Calu3 (cell line): ENCODE results near the gene PLD4. TPM values are rescaled to one million over a fixed set of nuclear protein-coding genes. Genes with fewer than 3 reads are reported as not detected.
"Not testable (repeated sequence)": the region's sequence is repeated elsewhere in the genome, so short reads cannot be mapped to it uniquely, and the experiment has no call there.

Experiments
- BruUV-seq: library from RNA; stranded (reverse); fragments of 400-500 nt; replicated peaks from 2 replicates; lab custom pipeline; 2021; lab: Mats Ljungman, UMichigan
- CTCF ChIA-PET: fragments of 300-600 bp; sonication (Branson Sonifier 250); formaldehyde crosslinking; loops from one replicate; lab custom pipeline; 2022; ENCODE audit warnings: antibody characterized with exemption; lab: Charles Lee
- DNase-seq: peaks from one replicate; pipeline ENCODE4 v3.0.0; 2022
- H3K27ac Mint-ChIP-seq: one replicate; pipeline ENCODE4 v1.8.0; 2022; ENCODE audit warnings: mixed read lengths; ENCODE audit not compliant: unreplicated experiment
- H3K27me3 Mint-ChIP-seq: one replicate; pipeline ENCODE4 v1.8.0; 2022; ENCODE audit warnings: mixed read lengths; ENCODE audit not compliant: unreplicated experiment
- H3K36me3 Mint-ChIP-seq: one replicate; pipeline ENCODE4 v1.8.0; 2022; ENCODE audit warnings: mild to moderate bottlenecking, moderate library complexity, mixed read lengths; ENCODE audit not compliant: insufficient read depth, unreplicated experiment
- H3K4me1 Mint-ChIP-seq: one replicate; pipeline ENCODE4 v1.8.0; 2022; ENCODE audit warnings: mild to moderate bottlenecking, low read depth, mixed read lengths; ENCODE audit not compliant: unreplicated experiment
- H3K4me3 Mint-ChIP-seq: one replicate; pipeline ENCODE4 v1.8.0; 2022; ENCODE audit warnings: mild to moderate bottlenecking, low read depth, moderate library complexity, mixed read lengths; ENCODE audit not compliant: unreplicated experiment
- H3K9me3 Mint-ChIP-seq: one replicate; pipeline ENCODE4 v1.8.0; 2022; ENCODE audit warnings: low read depth, mixed read lengths; ENCODE audit not compliant: unreplicated experiment
- intact Hi-C: fragments of 100-400 bp; cut with micrococcal nuclease; formaldehyde crosslinking; loops from one replicate; pipeline ENCODE4 v1.10.0; 2022; ENCODE audit not compliant: unreplicated experiment
- total RNA-seq: library from RNA; stranded (reverse); gene quantifications from 2 replicates; pipeline ENCODE4 v1.2.3, GENCODE V29; 2022
- TF ChIP-seq, protein P1 (sequence below): fragments of 200-600 bp; IDR thresholded peaks from one replicate; pipeline ENCODE4 v1.8.0; 2022; ENCODE audit warnings: antibody characterized with exemption; ENCODE audit not compliant: unreplicated experiment

The PLD4 gene
- total RNA-seq, 1 experiment from 2014 or later: 0.09 TPM

DNA sequence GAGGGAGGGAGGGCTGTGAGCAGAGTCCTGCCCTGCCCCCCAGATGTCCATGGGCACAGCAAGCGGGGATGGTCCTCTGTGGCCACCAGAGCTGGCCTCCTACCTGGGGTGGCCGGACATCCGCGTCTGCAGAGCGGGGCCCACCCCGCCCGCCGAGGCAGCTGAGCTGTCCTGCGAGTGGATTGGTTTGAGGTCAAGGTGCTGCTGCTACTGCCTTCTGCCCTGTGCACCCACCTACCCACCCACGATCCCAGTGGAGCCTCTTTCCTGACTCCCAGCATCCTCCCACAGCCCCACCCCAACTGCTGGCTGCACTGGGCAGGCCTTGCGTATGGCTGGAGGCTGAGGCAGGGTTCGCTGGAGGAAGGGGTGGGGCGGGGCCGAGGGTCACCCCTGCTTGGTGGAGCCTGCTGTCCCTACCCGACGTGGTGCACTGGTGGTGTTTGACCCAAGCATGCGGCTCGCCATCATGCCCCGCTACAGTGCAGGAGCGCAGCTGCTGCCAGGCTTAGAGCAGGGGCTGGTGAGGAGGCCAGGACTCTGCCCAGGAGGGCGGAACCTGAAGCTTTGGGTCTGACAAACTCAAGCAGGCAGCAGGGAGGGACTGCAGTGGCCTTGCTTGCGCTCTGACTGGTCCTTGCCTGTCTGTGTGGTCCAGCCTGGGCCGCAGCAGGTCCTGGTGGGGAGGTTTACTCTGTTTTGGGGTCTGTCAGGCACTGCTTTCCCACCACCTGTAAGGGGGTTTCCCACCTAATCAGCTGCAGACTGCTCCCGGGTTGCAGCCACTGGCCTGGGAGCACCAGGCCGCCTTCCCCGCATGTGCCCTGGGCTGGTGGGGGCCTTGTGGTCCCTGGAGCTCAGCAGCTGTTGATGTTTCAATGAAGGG lies 35.9 kb upstream of the PLD4 start:
- H3K27ac Mint-ChIP-seq: no peak overlapping the region
- no peaks in the 10 kb centered on the region for H3K27me3 Mint-ChIP-seq
- CTCF ChIA-PET: interaction anchor here (0.6 kb wide), 1 partner anchor 647 kb away, joined by 6 read pairs; no protein-coding TSS in a partner anchor
- TF ChIP-seq, protein P1, sequence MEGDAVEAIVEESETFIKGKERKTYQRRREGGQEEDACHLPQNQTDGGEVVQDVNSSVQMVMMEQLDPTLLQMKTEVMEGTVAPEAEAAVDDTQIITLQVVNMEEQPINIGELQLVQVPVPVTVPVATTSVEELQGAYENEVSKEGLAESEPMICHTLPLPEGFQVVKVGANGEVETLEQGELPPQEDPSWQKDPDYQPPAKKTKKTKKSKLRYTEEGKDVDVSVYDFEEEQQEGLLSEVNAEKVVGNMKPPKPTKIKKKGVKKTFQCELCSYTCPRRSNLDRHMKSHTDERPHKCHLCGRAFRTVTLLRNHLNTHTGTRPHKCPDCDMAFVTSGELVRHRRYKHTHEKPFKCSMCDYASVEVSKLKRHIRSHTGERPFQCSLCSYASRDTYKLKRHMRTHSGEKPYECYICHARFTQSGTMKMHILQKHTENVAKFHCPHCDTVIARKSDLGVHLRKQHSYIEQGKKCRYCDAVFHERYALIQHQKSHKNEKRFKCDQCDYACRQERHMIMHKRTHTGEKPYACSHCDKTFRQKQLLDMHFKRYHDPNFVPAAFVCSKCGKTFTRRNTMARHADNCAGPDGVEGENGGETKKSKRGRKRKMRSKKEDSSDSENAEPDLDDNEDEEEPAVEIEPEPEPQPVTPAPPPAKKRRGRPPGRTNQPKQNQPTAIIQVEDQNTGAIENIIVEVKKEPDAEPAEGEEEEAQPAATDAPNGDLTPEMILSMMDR: no peak
- BruUV-seq: no TSS peak
- no peak for DNase-seq
- no peak overlapping the region for H3K4me3 Mint-ChIP-seq
- H3K9me3 Mint-ChIP-seq: no peaks in the 10 kb centered on the region
- no peaks in the 10 kb centered on the region for H3K4me1 Mint-ChIP-seq
- intact Hi-C loops: no loop called here
- peaks cover 20% of the 10 kb centered on the region for H3K36me3 Mint-ChIP-seq

DNA sequence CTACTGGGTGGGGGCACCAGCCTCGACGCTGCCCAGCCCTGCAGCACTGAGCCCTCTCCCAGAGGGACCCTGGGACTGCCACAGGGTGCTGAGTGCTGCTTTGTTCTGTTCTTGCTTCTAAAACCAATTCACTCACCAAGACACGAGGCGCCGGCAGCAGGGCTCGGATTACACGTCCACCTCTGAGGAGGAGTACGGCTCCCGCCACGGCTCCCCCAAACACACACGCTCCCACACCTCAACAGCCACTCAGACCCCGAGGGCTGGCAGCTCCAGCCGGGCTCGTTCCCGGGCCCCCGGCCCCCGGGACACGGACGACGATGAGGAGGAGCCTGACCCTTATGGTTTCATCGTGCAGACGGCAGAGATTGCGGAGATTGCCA lies 35.3 kb upstream of the PLD4 start:
- CTCF ChIA-PET: interaction anchor here (0.6 kb wide), 1 partner anchor 648 kb away, joined by 6 read pairs; no protein-coding TSS in a partner anchor
- Mint-ChIP-seq H3K4me3 (no peak overlapping the region), H3K27ac (no peak overlapping the region), H3K27me3 (no peaks in the 10 kb centered on the region), H3K4me1 (no peaks in the 10 kb centered on the region), H3K36me3 (peaks cover 20% of the 10 kb centered on the region), H3K9me3 (no peaks in the 10 kb centered on the region)
- TF ChIP-seq, protein P1: no peak
- no peak for DNase-seq
- no TSS peak for BruUV-seq
- intact Hi-C loops: no loop called here

- H3K4me3 Mint-ChIP-seq, CTCF ChIA-PET, DNase-seq, H3K27me3 Mint-ChIP-seq, H3K4me1 Mint-ChIP-seq, H3K9me3 Mint-ChIP-seq, BruUV-seq, H3K27ac Mint-ChIP-seq: not testable (repeated sequence)
- intact Hi-C loops: loop anchor here (10.0 kb wide), 1 partner anchor 85 kb away; the partner anchor contains the start of gene AHNAK2
- H3K36me3 Mint-ChIP-seq: peaks cover 23% of the 10 kb centered on the region
Measured at GRCh38 chr14:104890292-104890691, 34.4 kb upstream of the PLD4 start.

DNA sequence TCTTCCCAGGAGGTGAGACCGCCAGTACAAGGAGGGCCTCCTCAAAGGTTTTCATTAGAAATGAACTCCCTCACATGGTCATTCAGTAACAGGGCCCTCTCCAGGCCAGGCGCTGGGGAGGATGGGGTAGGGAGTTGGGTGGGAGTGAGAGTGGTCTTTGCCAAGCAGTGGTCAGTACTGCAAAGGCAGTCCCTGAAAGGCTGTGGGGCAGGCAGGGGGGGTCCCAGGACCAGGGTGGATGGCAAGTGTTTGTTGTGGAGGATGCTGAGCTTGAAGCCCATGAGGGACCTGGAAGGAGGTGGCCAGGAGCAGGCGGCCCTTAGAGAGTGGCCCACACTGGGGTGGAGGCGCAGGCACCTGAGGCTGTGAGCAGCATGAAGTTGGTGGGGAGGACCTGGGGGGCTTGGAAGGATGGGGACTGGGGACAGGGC lies 33.5 kb upstream of the PLD4 start:
- H3K4me1 Mint-ChIP-seq: peaks cover 4% of the 10 kb centered on the region
- no peaks in the 10 kb centered on the region for H3K9me3 Mint-ChIP-seq
- DNase-seq: no peak
- BruUV-seq: no TSS peak
- no peaks in the 10 kb centered on the region for H3K27me3 Mint-ChIP-seq
- no peak overlapping the region for H3K4me3 Mint-ChIP-seq
- CTCF ChIA-PET: no interaction called here
- TF ChIP-seq, protein P1: no peak
- no peak overlapping the region for H3K27ac Mint-ChIP-seq
- H3K36me3 Mint-ChIP-seq: peaks cover 31% of the 10 kb centered on the region
- intact Hi-C loops: loop anchor here (10.0 kb wide), 1 partner anchor 84 kb away; the partner anchor contains the start of gene AHNAK2
